Esophagus muscularis mucosa (tissue), 4 donors: ENCODE data around the gene YLPM1. TPM values are rescaled to one million over a fixed set of nuclear protein-coding genes. Genes with fewer than 3 reads are reported as not detected.

ENCODE experiments used
- DNase-seq: peaks from one replicate; pipeline ENCODE4 v3.0.0-alpha.2; 2017; ENCODE audit errors: extremely low spot score
- H3K27ac ChIP-seq, 4 donors: fragments of 200-600 bp; sonication (generic); replicated peaks in 1 of 4; 1 replicate in 3 of 4; 2 replicates in 1 of 4; pipeline ENCODE4 v1.5.1; 2016 to 2019; ENCODE audit warnings: mild to moderate bottlenecking in 1 of 4
- H3K27me3 ChIP-seq, 4 donors: fragments of 200-600 bp; sonication (generic); one replicate each; pipeline versions ENCODE4 v1.5.1 to v1.6.0; 2016 to 2019
- H3K36me3 ChIP-seq, 4 donors: fragments of 200-600 bp; sonication (generic); one replicate each; pipeline ENCODE4 v1.5.1; 2016 to 2019
- H3K4me1 ChIP-seq, 4 donors: fragments of 200-600 bp; sonication (generic); one replicate each; pipeline ENCODE4 v1.5.1; 2016 to 2019
- H3K4me3 ChIP-seq, 4 donors: fragments of 200-600 bp; sonication (generic); 1 replicate in 2 of 4; 2 replicates in 2 of 4; pipeline ENCODE4 v1.5.1; 2016 to 2019; ENCODE audit warnings: mild to moderate bottlenecking in 4 of 4, moderate library complexity in 1 of 4
- H3K9me3 ChIP-seq, 4 donors: fragments of 200-600 bp; sonication (generic); 1 replicate in 3 of 4; 2 replicates in 1 of 4; pipeline ENCODE4 v1.5.1; 2016 to 2019
- EP300 ChIP-seq: sonication (generic); formaldehyde crosslinking; IDR thresholded peaks from one replicate; pipeline ENCODE4 v1.6.1; 2017; ENCODE audit warnings: antibody characterized with exemption
- POLR2A ChIP-seq: fragments of 450-650 bp; IDR thresholded peaks from one replicate; pipeline ENCODE4 v1.6.1; 2017; ENCODE audit warnings: antibody characterized with exemption, moderate library complexity, mild to moderate bottlenecking, low read depth
- POLR2AphosphoS5 ChIP-seq, 2 donors: sonication (generic); formaldehyde crosslinking; IDR thresholded peaks; one replicate each; pipeline ENCODE4 v1.6.1; 2017; ENCODE audit warnings: antibody characterized with exemption in 2 of 2
- WGBS: methylation state at CpG from one replicate; pipeline ENCODE4 v1.1.5; 2018; 5-methylcytosine and 5-hydroxymethylcytosine counted together
- intact Hi-C: fragments of 100-400 bp; cut with DNase I; formaldehyde crosslinking; loops from one replicate; pipeline ENCODE4 v1.15.1; 2023
- total RNA-seq, 4 donors: library from RNA; depleted of rRNA; stranded (reverse); fragments of >200 nt; gene quantifications; one replicate each; pipeline versions ENCODE4 v1.1.0 to v1.2.1, GENCODE V29; 2016
- TF ChIP-seq, protein P1 (sequence below), 3 experiments: fragments of 200-600 bp in 2 of 3; fragments of 450-650 bp in 1 of 3; sonication (generic) in 2 of 3; IDR thresholded peaks; one replicate each; pipeline ENCODE4 v1.5.1; 2017 to 2019; ENCODE audit warnings: antibody characterized with exemption in 3 of 3, mild to moderate bottlenecking in 2 of 3, moderate library complexity in 1 of 3

The YLPM1 gene
- total RNA-seq, 4 donors from 2014 or later, result 31.0 to 47.2 (median 36.0) TPM

DNA sequence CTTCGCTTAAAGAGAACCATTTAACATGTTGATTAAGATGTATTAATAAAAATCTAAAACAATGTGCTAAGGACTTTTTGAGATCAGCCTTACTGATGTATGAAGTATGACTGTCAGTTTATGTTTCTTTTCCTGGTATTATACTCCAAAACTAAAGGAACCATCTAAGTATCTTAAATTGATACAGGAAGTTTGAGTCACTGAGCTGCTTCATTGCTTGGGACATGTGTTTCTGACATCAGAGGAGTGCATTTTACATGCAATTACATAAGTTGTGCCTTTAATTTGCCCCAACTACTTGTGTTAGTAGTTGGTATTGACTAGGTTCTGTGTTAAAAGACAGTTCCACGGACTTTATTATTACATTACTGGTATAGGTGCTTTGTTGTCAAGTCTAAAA lies 61.9 kb downstream of the YLPM1 start:
- WGBS, result 93% methylated on average over 2 of the region's 2 CpGs
- intact Hi-C loops, result no loop called here
- no peaks in the 10 kb centered on the region for H3K4me1 ChIP-seq

DNA sequence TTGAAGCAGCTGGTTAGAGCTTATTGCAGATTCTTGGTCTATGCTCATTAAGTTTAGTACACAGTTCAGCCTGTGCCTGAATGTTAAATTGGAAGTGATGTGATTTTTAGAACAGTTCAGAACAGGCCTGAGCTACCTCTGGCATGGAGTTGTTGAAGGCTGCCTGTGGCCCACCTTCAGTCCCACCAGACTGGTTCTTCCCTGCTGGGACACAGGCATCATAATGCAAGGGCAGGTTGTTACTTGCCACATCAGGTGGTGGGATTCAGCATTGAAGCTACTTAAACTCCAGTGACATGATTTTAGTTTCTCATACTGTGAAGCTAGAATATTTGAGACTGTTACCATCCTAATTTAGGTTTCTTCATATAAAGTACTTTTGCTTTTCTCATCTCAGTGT lies 63.5 kb downstream of the YLPM1 start:
- Histone ChIP-seq H3K27ac (no peak overlapping the region), H3K27me3 (no peaks in the 10 kb centered on the region), H3K4me3 (no peak overlapping the region), H3K4me1 (no peaks in the 10 kb centered on the region), H3K36me3 (peaks cover 6 to 51% (median 37%) of the 10 kb centered on the region in 4 donors), H3K9me3 (no peaks in the 10 kb centered on the region)
- intact Hi-C loops, result no loop called here
- TF ChIP-seq, protein P1, sequence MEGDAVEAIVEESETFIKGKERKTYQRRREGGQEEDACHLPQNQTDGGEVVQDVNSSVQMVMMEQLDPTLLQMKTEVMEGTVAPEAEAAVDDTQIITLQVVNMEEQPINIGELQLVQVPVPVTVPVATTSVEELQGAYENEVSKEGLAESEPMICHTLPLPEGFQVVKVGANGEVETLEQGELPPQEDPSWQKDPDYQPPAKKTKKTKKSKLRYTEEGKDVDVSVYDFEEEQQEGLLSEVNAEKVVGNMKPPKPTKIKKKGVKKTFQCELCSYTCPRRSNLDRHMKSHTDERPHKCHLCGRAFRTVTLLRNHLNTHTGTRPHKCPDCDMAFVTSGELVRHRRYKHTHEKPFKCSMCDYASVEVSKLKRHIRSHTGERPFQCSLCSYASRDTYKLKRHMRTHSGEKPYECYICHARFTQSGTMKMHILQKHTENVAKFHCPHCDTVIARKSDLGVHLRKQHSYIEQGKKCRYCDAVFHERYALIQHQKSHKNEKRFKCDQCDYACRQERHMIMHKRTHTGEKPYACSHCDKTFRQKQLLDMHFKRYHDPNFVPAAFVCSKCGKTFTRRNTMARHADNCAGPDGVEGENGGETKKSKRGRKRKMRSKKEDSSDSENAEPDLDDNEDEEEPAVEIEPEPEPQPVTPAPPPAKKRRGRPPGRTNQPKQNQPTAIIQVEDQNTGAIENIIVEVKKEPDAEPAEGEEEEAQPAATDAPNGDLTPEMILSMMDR (IDR thresholded peaks at IDR 0.05), result no peak
- TF ChIP-seq POLR2A (no peak), POLR2AphosphoS5 (IDR thresholded peaks at IDR 0.05) (no peak), EP300 (no peak)
- no peak for DNase-seq

More for the DNA sequence above, 61.9 kb downstream of the YLPM1 start:
- no peaks in the 10 kb centered on the region for H3K27me3 ChIP-seq
- TF ChIP-seq EP300, result no peak
- no peak for TF ChIP-seq POLR2A
- no peak for TF ChIP-seq POLR2AphosphoS5 (IDR thresholded peaks at IDR 0.05)
- TF ChIP-seq, protein P1 (IDR thresholded peaks at IDR 0.05), result no peak
- no peaks in the 10 kb centered on the region for H3K9me3 ChIP-seq
- H3K36me3 ChIP-seq, result peaks cover 10 to 51% (median 38%) of the 10 kb centered on the region in 4 donors
- H3K27ac ChIP-seq, result no peak overlapping the region
- no peak overlapping the region for H3K4me3 ChIP-seq
- no peak for DNase-seq

DNA sequence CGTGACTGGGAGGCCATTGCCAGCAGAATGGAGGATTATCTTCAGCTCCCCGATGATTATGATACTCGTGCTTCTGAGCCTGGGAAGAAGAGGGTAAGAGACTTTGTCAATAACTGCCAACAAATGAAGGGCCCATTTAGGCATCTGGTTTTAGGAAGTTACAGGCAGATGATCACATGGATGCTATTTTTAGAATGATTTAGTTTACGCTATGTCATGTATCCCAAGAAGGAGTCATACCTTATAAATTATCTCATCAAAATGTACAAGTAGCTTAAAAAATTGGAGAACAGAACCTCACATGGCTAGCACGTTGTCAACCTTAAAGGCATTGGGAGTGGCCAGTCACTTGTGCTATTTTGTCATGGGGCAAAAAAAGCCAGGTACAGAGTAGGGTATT lies 66.1 kb downstream of the YLPM1 start:
- H3K4me3 ChIP-seq, result no peak overlapping the region
- WGBS, result 90% methylated on average over 5 of the region's 5 CpGs
- H3K4me1 ChIP-seq, result no peaks in the 10 kb centered on the region
- TF ChIP-seq POLR2AphosphoS5 (IDR thresholded peaks at IDR 0.05) (no peak), EP300 (no peak), POLR2A (no peak)
- TF ChIP-seq, protein P1 (IDR thresholded peaks at IDR 0.05), result no peak
- peaks cover 6 to 43% (median 35%) of the 10 kb centered on the region in 4 donors for H3K36me3 ChIP-seq
- no peaks in the 10 kb centered on the region for H3K9me3 ChIP-seq
- H3K27me3 ChIP-seq, result no peaks in the 10 kb centered on the region
- intact Hi-C loops, result no loop called here
- no peak for DNase-seq
- H3K27ac ChIP-seq, result no peak overlapping the region

DNA sequence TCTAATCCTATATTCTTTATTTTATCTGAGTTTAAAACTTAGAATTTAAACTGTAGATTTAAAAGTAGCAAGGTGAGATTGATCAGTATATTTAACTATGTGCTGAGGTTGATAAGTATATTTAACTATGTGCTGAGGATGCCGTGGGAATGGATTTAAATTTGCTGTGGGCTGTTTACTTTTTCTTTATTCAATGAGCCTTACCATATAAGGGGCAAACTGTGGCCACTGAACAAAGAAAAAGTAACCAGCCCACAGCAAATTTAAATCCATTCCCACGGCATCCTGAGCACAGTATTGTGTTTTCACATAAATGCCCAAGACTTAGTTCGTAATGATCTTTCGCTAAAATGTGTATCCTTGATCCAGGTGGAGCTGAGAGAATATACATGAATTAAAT lies 69.7 kb downstream of the YLPM1 start:
- WGBS, result 92% methylated on average over 4 of the region's 4 CpGs
- Histone ChIP-seq H3K4me1 (peaks cover 2 to 15% (median 7%) of the 10 kb centered on the region in 4 donors), H3K36me3 (peaks cover 4 to 60% (median 47%) of the 10 kb centered on the region in 4 donors), H3K27ac (no peak overlapping the region), H3K4me3 (no peak overlapping the region), H3K27me3 (no peaks in the 10 kb centered on the region), H3K9me3 (no peaks in the 10 kb centered on the region)
- TF ChIP-seq, protein P1 (IDR thresholded peaks at IDR 0.05), result no peak
- TF ChIP-seq EP300, result no peak
- TF ChIP-seq POLR2AphosphoS5 (IDR thresholded peaks at IDR 0.05), result no peak
- TF ChIP-seq POLR2A, result no peak
- intact Hi-C loops, result no loop called here
- no peak for DNase-seq
